Hepatocyte (in vitro differentiated cells): ENCODE measurements around the gene CCDC69.

ENCODE experiments used
- CTCF ChIP-seq: fragments of 200-600 bp; sonication (generic); IDR thresholded peaks from 2 replicates; pipeline ENCODE4 v1.5.1; 2016; ENCODE audit warnings: antibody characterized with exemption, mild to moderate bottlenecking; ENCODE audit not compliant: poor library complexity
- EZH2 ChIP-seq: fragments of 200-600 bp; sonication (generic); IDR thresholded peaks from 2 replicates; pipeline ENCODE4 v1.6.1; 2016; ENCODE audit warnings: antibody characterized with exemption, mild to moderate bottlenecking, borderline replicate concordance
- EZH2phosphoT487 ChIP-seq: fragments of 200-600 bp; sonication (generic); IDR thresholded peaks from one replicate; pipeline ENCODE4 v1.6.1; 2018; ENCODE audit warnings: antibody characterized with exemption, mild to moderate bottlenecking, low read depth, moderate library complexity; ENCODE audit not compliant: unreplicated experiment, severe bottlenecking

GRCh38 chr5:151184316-151185042, 39.4 kb downstream of the CCDC69 start:
- TF ChIP-seq CTCF: no peak
- TF ChIP-seq EZH2: no peak
- TF ChIP-seq EZH2phosphoT487: no peak
